Fibroblast of lung (primary cell): ENCODE data around the gene DCBLD2.

Source experiments
- CTCF ChIP-seq, 2 donors: IDR thresholded peaks in 1 of 2; conservative IDR thresholded peaks in 1 of 2; 1 replicate in 1 of 2; 2 replicates in 1 of 2; pipeline ENCODE4 v1.5.1; 2011 to 2012; ENCODE audit warnings: low read length in 2 of 2, control low read depth in 1 of 2, inconsistent platforms in 1 of 2, low read depth in 1 of 2, mild to moderate bottlenecking in 1 of 2
- EZH2 ChIP-seq: IDR thresholded peaks from 2 replicates; pipeline ENCODE4 v1.5.1; 2012; ENCODE audit warnings: low read length, control low read depth, mild to moderate bottlenecking; ENCODE audit errors: missing control alignments

GRCh38 chr3:98776140-98776493 lies 125.4 kb downstream of the DCBLD2 start:
- TF ChIP-seq CTCF (conservative IDR thresholded peaks at IDR 0.05 in 1 of 2, IDR thresholded peaks at IDR 0.05 in 1 of 2; ENCODE audit: low read depth in 1 of 2, low read length in 2 of 2) (no peak), EZH2 (no peak)
